MCF 10A (cell line): ENCODE data around the gene BTBD6. TPM values are rescaled to one million over a fixed set of nuclear protein-coding genes. Genes with fewer than 3 reads are reported as not detected.

Experiments used
- BruUV-seq: library from RNA; stranded (reverse); fragments of 400-500 nt; replicated peaks from 2 replicates; lab custom pipeline; 2021; lab: Mats Ljungman, UMichigan
- CTCF ChIA-PET: fragments of 300-600 bp; sonication (Branson Sonifier 250); formaldehyde crosslinking; extraction: SDS; loops from one replicate; lab custom pipeline; 2021; ENCODE audit warnings: antibody characterized with exemption, inconsistent platforms; lab: Yijun Ruan, JAX
- POLR2A ChIA-PET: fragments of 300-600, 350-650 bp; sonication (Branson Sonifier 250); formaldehyde crosslinking; extraction: SDS; loops from one replicate; lab custom pipeline; 2020; ENCODE audit warnings: antibody characterized with exemption, inconsistent platforms; lab: Yijun Ruan, JAX
- DNase-seq: peaks from one replicate; pipeline ENCODE4 v3.0.0-alpha.2; 2018; ENCODE audit not compliant: unreplicated experiment
- H3K27ac Mint-ChIP-seq: one replicate; pipeline ENCODE4 v1.8.0; 2022; ENCODE audit warnings: mild to moderate bottlenecking, low read depth, mixed read lengths; ENCODE audit not compliant: unreplicated experiment
- H3K27me3 Mint-ChIP-seq: one replicate; pipeline ENCODE4 v1.8.0; 2022; ENCODE audit warnings: mixed read lengths; ENCODE audit not compliant: insufficient read depth, unreplicated experiment
- H3K36me3 Mint-ChIP-seq: one replicate; pipeline ENCODE4 v1.8.0; 2022; ENCODE audit warnings: mild to moderate bottlenecking, moderate library complexity, mixed read lengths; ENCODE audit not compliant: insufficient read depth, unreplicated experiment
- H3K4me1 Mint-ChIP-seq: one replicate; pipeline ENCODE4 v1.8.0; 2022; ENCODE audit warnings: mixed read lengths; ENCODE audit not compliant: insufficient read depth, unreplicated experiment
- H3K4me3 Mint-ChIP-seq: one replicate; pipeline ENCODE4 v1.8.0; 2022; ENCODE audit warnings: mild to moderate bottlenecking, moderate library complexity, mixed read lengths; ENCODE audit not compliant: unreplicated experiment
- H3K9me3 Mint-ChIP-seq: one replicate; pipeline ENCODE4 v1.8.0; 2022; ENCODE audit warnings: mixed read lengths; ENCODE audit not compliant: unreplicated experiment
- CTCF ChIP-seq: fragments of 200-600 bp; IDR thresholded peaks from one replicate; pipeline ENCODE4 v1.8.0; 2022; ENCODE audit warnings: antibody characterized with exemption, mild to moderate bottlenecking; ENCODE audit not compliant: unreplicated experiment
- intact Hi-C: fragments of 100-400 bp; cut with micrococcal nuclease; formaldehyde crosslinking; loops from 2 replicates; pipeline ENCODE4 v1.14.1; 2022
- total RNA-seq: library from RNA; stranded (reverse); gene quantifications from 2 replicates; pipeline ENCODE4 v1.2.3, GENCODE V29; 2022

The BTBD6 gene
- total RNA-seq, 1 experiment from 2014 or later = 24.5 TPM

GRCh38 chr14:105247715-105248367 lies 492 bp upstream of the BTBD6 start:
- peak overlapping the region; percentile 27 for H3K27ac Mint-ChIP-seq
- H3K36me3 Mint-ChIP-seq = peaks cover 15% of the 10 kb centered on the region
- H3K4me3 Mint-ChIP-seq = peak overlapping the region; percentile 65
- CTCF ChIA-PET = interaction anchor here (0.6 to 1.4 kb wide), 5 partner anchors 45 to 1413 kb away, joined by 3 to 4 read pairs (median 3); no protein-coding TSS in a partner anchor
- intact Hi-C loops = no loop called here
- DNase-seq = no peak
- no peaks in the 10 kb centered on the region for H3K27me3 Mint-ChIP-seq
- BruUV-seq = no TSS peak
- no peaks in the 10 kb centered on the region for H3K9me3 Mint-ChIP-seq
- no peak for TF ChIP-seq CTCF
- POLR2A ChIA-PET = interaction anchor here (0.6 to 1.3 kb wide), 3 partner anchors 41 to 79 kb away, joined by 3 to 6 read pairs (median 3); partner anchors contain the start of gene BRF1
- peaks cover 5% of the 10 kb centered on the region for H3K4me1 Mint-ChIP-seq

GRCh38 chr14:105249182-105250007 lies 1.1 kb downstream of the BTBD6 start:
- Mint-ChIP-seq H3K27me3 (no peaks in the 10 kb centered on the region), H3K4me3 (peak overlapping the region; percentile 65), H3K4me1 (peaks cover 5% of the 10 kb centered on the region), H3K36me3 (peaks cover 15% of the 10 kb centered on the region), H3K27ac (no peak overlapping the region), H3K9me3 (no peaks in the 10 kb centered on the region)
- ChIA-PET POLR2A (interaction anchor here (1.2 kb wide), 1 partner anchor 43 kb away, joined by 3 read pairs; no protein-coding TSS in a partner anchor), CTCF (interaction anchor here (0.7 to 1.4 kb wide), 4 partner anchors 11 to 232 kb away, joined by 3 to 4 read pairs (median 4); no protein-coding TSS in a partner anchor)
- DNase-seq = no peak
- BruUV-seq = no TSS peak
- intact Hi-C loops = no loop called here
- no peak for TF ChIP-seq CTCF

GRCh38 chr14:105250008-105250366 lies 1.7 kb downstream of the BTBD6 start:
- no peaks in the 10 kb centered on the region for H3K27me3 Mint-ChIP-seq
- ChIA-PET POLR2A (interaction anchor here (1.0 kb wide), 1 partner anchor 51 kb away, joined by 4 read pairs; the partner anchor contains the start of gene BRF1), CTCF (interaction anchor here (1.2 to 1.4 kb wide), 2 partner anchors 10 to 47 kb away, joined by 3 to 4 read pairs; no protein-coding TSS in a partner anchor)

More at GRCh38 chr14:105250008-105250366, 1.7 kb downstream of the BTBD6 start:
- TF ChIP-seq CTCF = no peak
- Mint-ChIP-seq H3K9me3 (no peaks in the 10 kb centered on the region), H3K4me1 (peaks cover 5% of the 10 kb centered on the region), H3K27ac (no peak overlapping the region), H3K36me3 (peaks cover 17% of the 10 kb centered on the region), H3K4me3 (peak overlapping the region; percentile 65)
- intact Hi-C loops = no loop called here
- no peak for DNase-seq
- BruUV-seq = TSS peak; percentile 59
